ENCODE results near the gene GCN1.

- TF ChIP-seq REST (IDR thresholded peaks at IDR 0.05; ENCODE audit: insufficient replicate concordance, low read depth) = no peak
- TF ChIP-seq CTCF (IDR thresholded peaks at IDR 0.05; ENCODE audit: insufficient read depth, low read length) = no peak
Observed at GRCh38 chr12:120206228-120206627, 11.7 kb upstream of the GCN1 start.

All from HL-60 (cell line).